Fibroblast of pulmonary artery (primary cell): ENCODE results near the gene TEX36.

Experiments
- DNase-seq: peaks from one replicate; pipeline ENCODE4 v3.0.0-alpha.2; 2010; ENCODE audit warnings: low read depth
- H3K4me3 ChIP-seq: replicated peaks from 2 replicates; pipeline ENCODE4 v1.5.1; 2011; ENCODE audit warnings: low read depth, mild to moderate bottlenecking, control low read depth, low read length, moderate library complexity
- TF ChIP-seq, protein P1 (sequence below): IDR thresholded peaks from 2 replicates; pipeline ENCODE4 v1.5.1; 2011; ENCODE audit warnings: mild to moderate bottlenecking, control low read depth, low read length, inconsistent platforms; ENCODE audit errors: missing control alignments

The TEX36 gene

DNA sequence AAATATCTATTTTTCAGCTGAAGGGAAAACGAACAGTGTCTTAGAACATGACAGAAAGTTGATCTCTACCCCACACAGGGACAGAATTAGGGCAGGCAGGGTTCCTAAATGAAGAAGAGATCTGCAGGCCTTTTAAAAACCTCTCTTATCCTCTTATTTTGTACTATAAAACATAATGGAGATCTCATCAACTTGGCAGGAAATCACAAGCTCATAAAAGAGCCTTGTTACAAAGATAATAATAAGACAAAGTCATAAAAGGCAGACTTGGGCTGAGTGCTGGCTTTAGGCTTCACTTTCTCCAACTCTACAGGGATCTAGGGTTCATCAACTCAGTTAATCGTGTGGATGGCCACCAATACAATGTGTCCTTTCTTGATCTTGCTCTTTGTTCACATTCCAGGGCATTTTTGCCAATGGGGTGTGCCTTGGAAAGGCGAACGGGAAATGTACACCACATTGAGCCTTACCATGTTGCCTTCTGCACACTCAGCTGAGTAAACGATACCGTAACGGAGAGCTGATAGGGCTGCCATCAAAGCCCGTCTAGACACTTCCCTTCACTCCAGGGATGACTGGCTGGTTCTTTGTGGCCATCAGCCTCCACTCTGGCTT is 7.1 kb upstream of the TEX36 start:
- H3K4me3 ChIP-seq = no peak overlapping the region
- TF ChIP-seq, protein P1, sequence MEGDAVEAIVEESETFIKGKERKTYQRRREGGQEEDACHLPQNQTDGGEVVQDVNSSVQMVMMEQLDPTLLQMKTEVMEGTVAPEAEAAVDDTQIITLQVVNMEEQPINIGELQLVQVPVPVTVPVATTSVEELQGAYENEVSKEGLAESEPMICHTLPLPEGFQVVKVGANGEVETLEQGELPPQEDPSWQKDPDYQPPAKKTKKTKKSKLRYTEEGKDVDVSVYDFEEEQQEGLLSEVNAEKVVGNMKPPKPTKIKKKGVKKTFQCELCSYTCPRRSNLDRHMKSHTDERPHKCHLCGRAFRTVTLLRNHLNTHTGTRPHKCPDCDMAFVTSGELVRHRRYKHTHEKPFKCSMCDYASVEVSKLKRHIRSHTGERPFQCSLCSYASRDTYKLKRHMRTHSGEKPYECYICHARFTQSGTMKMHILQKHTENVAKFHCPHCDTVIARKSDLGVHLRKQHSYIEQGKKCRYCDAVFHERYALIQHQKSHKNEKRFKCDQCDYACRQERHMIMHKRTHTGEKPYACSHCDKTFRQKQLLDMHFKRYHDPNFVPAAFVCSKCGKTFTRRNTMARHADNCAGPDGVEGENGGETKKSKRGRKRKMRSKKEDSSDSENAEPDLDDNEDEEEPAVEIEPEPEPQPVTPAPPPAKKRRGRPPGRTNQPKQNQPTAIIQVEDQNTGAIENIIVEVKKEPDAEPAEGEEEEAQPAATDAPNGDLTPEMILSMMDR = no peak
- DNase-seq = no peak

DNA sequence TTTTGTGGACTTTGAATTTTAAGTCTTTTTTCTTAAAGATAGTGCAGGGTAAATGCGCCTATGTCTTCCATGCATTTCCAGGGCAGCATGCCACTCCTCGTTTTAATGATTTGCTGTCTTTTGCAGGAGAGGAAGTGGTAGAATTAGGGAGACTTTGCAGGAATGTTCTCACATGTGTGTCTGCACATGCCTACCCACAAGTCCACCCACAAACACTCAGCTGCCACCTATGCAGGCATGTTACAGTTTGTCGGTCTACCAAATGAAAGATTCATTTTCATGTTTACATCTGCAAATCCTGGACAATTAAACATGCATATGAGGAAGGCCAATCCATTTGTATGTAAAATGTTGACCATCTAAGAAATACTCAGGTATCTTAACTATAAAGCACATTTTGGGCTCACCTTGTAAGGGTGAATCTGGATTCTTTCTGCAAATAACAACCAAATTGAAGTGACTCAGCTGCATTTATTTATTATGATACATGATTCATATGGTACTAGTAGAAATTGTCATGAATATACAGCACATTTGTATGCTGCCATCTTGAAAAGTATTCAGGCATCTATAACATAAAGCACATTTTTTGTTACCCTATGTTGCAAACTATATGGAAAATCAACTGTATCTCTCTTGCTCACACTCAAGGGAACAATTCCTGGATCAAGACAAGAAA is 4.7 kb upstream of the TEX36 start:
- no peak for DNase-seq
- TF ChIP-seq, protein P1 = no peak
- H3K4me3 ChIP-seq = no peak overlapping the region

DNA sequence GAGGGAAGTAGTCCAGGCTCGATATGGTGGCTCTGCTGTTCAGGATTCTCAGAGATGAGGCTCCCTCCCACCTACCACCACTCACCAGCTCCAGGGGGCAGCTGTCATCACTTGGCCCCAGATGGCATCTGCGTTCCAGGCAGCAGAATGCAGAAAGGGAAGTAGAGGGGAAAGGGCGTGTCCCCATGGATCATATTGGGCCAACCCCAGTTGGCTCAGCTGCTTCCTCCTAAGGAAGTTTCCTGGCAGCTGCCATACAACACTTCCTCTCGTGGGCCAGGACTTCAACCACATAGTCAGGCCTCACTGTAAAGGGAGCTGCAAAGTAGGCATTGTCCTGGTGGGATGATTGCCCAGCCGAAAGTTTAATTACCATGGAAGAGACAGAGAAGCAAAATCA is 1.6 kb upstream of the TEX36 start:
- TF ChIP-seq, protein P1 = no peak
- DNase-seq = no peak

DNA sequence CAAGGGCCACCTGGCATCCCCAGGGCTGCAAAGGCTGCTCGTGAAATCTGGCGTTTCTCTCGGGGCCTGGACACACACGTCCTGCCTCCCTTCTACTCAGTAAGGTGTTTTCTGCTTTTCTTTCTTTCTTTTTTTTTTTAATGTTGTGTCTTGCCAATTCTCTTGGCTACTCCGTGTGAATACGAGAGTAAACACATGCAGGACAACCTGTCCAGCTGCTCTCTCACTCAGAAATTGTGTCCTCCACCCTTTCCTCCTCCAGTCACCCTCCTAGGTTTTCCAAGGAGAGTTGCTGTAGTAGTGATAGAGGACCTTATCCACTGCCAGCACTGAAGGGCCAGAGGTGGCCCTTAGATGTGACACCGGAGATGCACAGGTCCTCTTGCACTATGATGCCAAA is 858 bp upstream of the TEX36 start:
- no peak for DNase-seq
- no peak overlapping the region for H3K4me3 ChIP-seq
- TF ChIP-seq, protein P1 = no peak

More for the DNA sequence above, 1.6 kb upstream of the TEX36 start:
- no peak overlapping the region for H3K4me3 ChIP-seq

DNA sequence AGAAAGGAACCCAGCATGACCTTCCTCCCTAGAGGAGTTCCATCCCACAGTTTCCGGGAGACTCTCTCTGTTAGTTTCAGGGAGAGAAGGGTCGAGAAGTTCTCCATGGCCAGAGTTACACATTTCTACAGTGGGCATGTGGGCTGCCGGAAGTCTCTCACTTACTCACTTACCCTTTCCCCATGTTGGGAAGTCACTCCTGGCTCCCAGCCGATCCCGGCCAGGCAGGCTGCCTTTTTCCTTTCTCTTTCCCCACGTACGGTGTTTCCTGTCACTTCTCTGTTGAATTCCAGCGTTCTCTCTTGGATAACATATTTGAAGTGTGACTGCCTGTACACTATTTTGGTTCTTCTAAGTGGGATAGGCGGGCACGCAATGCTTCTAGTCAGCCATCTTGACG is 3.5 kb downstream of the TEX36 start:
- no peak overlapping the region for H3K4me3 ChIP-seq

DNA sequence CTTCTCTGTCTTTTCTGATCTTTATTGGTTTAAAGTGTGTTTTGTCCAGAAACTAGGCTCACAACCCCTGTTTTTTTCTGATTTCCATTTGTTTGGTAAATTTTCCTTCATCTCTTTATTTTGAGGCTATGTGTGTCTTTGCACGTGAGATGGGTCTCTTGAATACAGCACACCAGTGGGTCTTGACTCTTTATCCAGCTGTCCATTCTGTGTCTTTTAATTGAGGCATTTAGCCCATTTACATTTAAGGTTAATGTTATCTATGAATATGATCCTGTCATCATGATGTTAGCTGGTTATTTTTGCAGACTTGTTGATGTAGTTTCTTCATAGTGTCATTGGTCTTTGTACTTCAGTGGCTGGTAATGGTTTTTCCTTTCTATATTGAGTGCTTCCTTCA is 10.1 kb downstream of the TEX36 start:
- DNase-seq = no peak
- TF ChIP-seq, protein P1 = no peak
- no peak overlapping the region for H3K4me3 ChIP-seq

More for the DNA sequence above, 3.5 kb downstream of the TEX36 start:
- DNase-seq = no peak
- TF ChIP-seq, protein P1 = no peak

DNA sequence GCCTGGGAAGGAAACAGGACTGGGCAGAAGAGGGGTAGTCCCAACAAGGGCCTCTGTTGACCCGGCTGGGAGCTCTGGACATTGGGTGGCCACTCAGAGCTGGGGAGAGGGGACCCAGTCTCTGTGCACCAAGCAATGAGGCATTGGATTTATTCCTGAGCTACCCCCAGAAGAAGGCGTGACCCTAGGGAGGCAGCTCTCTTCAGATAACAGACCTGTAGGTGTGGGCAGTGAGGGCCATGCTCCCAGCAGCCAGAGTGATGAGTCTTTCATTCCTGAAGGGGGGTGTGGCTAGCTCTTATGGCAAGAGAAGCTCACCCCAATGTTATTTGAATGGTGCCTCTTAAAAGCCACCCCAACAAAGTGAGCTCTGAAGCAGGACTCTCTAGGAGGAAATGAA is 20.4 kb downstream of the TEX36 start:
- no peak overlapping the region for H3K4me3 ChIP-seq
- DNase-seq = no peak
- TF ChIP-seq, protein P1 = no peak
